ENCODE results near the gene TMEM176A.
"Not testable (repeated sequence)": the region's sequence is repeated elsewhere in the genome, so short reads cannot be mapped to it uniquely, and the experiment has no call there.

The TMEM176A gene, protein sequence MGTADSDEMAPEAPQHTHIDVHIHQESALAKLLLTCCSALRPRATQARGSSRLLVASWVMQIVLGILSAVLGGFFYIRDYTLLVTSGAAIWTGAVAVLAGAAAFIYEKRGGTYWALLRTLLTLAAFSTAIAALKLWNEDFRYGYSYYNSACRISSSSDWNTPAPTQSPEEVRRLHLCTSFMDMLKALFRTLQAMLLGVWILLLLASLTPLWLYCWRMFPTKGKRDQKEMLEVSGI

DNA sequence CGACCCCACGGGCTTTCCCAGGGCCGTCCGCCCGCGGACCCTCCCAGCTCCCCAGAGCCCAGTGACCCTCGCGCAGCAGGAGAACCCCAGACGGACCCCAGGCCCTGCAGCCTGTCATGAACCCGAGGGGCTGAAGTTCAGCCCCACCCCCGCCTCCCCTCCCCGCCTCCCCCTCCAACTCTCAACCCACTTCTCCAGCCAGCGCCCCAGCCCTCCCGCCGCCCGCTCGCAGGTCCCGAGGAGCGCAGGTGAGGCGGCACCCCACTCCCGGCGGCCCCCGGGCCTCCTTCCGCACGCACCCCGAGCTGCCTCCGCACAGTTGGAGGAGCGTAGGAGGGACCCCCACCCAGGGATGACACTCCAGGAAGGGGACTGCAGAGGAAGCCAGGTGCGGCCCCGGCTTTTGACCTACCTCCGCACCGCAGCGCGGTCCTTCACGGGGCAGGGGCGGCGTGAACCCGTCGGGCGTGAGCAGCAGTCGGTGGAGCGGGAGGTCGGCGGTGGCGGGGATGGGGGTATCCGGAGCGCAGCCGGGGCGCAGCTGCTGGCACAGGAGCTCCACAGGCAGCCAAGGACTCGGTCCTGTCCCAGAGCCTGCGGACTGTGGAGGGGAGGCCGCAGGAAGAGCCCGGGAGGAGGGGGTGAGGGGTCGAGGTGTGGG is at the start of gene TMEM176A:
TMEM176A (plus strand) TSS at position 189 of the 661 bp plus-strand sequence. CDS start 782 bp downstream, outside the sequence.
- peak; percentile 27 for DNase-seq

DNA sequence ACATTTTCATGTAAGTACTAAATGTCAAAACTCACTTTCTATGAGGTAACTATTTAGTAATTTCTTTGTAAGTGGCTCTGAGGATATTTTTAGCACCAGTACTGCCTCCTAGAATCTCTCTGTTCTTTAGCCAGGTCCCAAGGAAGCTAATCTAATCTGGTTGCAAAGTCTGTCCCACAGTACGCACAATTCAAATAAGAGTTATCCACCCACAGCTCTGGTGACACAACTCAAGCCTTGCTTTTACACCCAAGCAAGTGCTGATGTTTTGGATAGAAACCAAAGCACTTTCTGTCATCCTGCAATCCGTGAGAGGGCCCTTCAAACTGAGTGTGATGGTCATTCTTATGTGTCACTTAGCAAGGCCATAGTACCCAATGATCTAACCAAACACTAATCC is 48.9 kb upstream of the TMEM176A start:
- DNase-seq, result no peak

DNA sequence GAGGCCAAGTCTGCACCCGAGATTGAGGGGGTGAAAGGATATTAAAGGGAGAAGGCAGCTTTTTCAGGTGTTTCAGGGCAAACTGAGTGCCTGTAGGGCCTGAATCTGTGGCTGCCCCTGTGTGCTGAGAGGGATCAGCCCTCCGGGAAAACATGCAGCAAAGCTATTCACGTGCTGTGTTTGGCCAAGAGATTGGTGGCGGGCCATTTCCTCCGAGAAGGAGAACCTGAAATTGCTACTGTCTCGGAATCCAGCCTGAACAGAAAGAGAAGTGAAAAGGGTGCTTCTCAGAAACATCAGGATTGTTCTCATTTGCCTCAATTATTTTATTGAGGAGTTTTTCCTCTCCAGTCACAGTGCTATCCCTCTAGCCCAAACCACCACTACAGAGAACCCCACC is 47.3 kb upstream of the TMEM176A start:
- DNase-seq, result no peak

DNA sequence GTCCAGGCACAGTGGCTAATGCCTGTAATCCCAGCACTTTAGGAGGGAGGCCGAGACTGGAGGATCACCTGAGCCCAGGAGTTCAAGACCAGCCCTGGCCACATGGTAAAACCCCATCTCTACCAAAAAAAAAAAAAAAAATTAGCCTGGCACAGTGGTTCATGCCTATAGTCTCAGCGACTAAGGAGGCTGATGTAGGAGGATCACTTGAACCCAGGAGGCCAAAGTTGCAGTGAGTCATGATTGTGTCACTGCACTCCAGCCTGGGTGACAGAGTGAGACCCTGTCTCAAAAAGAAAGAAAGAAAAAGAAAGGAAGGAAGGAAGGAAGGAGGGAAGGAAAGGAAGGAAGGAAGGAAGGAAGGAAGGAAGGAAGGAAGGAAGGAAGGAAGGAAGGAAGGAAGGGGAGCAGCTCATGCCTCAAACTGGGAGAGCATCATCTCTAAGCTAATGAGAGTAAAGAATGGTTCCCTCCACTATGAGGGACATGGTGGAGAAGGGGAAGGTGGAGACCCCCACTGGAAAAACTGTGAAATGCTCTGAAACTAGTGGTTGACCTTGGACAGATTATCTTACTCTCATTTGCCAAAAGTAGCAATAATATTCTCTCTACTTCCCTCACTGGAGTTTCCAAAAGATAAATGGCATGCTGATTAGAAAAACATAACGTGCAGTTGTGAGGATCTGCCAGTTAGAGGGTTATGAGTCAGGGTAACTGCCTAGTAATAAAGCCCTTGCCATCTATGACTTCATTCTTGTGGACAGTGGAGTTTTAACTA is 46.6 kb upstream of the TMEM176A start:
- no peak for DNase-seq

DNA sequence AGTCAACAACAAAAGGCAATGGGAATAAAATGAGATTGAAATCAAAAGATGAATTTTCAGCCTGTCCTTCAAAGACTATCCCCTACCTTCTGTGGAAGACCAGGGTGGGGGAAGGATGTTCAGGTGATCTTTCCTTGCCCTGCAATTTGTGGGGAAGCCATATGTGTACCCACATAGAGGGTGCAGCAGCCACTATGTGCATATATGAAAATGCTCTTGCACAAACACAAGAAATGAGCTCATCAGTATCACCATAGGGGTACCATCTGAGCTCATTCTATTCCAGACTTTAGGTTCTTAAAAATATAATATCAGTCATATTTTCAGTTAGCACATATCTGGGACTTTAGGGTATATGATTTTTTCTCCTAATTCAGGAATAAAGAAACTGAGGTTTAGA is 45.6 kb upstream of the TMEM176A start:
- no peak for DNase-seq

DNA sequence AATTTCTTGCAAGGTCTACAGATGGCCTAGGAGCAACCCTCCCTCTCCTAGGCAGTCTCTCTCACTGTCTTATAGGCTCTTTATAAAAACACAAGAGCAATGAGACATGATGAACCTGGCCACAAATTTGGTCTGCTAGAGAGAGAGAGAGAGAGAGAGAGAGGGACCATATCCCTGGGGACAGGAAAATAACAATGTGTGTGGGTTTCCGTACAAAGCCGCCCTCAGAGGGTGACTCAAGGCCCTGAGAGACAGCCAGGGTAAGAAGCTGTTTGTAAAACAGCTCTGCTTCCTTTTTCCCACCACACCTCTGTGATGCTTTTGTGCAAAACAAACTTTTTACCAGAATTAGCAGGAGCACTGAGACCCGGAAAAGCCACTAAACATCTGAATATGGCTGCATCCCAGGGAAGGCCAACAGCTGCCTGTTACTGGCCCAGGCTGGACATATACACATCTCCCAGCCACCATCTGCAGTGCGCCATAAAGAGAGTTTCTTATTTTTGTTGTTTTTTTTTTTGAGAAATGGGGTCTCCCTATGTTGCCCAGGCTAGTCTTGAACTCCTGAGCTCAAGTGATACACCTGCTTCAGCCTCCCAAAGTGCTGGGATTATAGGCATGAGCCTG is 45.0 kb upstream of the TMEM176A start:
- DNase-seq, result peak; percentile 70

DNA sequence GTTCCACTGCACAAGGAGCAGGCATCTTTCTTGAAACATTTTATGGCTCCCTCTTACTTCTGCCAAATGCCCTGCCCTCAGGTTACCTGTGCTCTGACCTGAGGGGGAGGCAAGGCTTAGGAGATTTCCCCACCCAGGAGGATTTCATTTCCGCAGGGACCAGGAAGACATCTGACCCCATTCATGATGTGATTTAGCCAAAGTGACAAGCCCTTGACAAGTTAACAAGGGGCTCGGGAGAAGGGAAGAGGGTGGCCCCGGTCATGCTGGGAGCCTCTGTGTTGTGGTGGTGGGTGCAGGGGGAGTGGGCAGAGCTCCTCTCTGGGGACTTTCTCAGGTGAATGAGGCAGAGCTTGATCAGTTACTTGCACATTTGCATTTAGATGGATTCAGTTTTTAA is 44.4 kb upstream of the TMEM176A start:
- no peak for DNase-seq

DNA sequence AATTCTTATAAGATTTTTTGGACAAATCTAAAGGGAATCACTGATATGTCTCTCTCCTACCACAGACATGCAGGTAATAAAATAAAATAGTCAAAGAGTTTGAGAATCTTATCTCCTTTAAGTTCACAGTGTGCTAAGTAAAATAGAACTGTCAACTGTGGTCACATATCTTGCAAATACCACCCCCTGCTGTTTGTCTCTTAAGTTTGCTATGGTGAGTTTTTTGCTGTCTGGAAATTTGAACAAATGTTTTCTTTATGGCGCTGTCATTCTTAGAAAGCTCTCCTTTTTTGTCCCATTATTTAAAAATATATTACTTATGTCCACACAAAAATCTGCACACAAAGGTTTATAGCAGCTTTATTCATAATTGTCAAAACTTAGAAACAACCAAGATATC is 43.7 kb upstream of the TMEM176A start:
- no peak for DNase-seq

DNA sequence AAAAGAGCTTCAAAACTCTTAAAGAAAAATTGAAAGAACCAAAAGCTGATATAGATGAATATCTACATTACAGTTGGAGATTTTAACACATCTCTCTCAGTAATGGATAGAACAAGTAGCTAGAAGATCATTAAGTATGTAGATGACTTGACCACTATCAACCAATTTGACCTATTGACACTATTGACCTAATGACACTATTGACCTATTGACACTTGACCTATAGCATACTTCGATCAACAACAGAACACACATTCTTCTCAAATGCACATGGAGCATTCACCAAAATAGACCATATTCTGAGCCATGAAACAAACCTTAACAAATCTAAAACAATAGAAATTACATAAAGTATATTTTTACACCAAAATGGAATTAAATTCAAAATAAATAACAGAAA is 41.1 kb upstream of the TMEM176A start:
- no peak for DNase-seq

DNA sequence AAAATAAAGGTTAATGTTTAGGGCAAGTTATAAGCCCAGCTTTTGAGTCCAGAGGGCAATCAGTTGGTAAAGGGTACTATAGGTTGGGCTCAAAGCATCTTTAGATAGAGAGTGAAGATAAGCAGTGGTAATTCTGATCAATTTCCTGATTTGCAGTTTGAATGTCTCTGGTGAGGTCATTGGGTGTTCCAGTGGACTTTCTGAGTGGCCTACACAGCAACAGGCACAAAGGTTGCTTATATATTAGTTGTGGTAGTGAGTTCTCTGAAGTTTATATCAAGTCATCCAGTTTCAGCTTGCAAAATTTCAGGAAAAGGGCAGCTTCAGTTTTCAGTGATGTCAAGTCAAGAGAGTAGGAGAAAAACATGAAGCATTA is 34.2 kb upstream of the TMEM176A start:
- no peak for DNase-seq

DNA sequence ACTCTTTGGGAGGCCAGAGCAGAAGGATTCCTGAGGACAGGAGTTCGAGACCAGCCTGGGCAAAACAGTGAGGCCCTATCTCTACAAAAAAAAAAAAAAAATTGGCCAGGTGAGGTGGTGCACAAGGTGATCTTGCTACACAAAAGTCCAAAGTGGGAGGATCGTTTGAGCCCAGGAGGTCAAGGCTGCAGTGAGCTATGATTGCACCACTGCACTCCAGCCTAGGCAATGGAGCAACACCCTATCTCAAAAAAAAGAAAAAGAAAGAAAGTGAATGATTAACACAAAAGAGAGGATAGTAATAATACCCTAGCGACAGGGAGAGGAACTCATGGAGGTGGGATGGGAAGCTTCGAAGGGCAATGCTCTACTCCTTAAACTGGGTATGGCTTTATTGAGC is 30.8 kb upstream of the TMEM176A start:
- DNase-seq, result no peak

DNA sequence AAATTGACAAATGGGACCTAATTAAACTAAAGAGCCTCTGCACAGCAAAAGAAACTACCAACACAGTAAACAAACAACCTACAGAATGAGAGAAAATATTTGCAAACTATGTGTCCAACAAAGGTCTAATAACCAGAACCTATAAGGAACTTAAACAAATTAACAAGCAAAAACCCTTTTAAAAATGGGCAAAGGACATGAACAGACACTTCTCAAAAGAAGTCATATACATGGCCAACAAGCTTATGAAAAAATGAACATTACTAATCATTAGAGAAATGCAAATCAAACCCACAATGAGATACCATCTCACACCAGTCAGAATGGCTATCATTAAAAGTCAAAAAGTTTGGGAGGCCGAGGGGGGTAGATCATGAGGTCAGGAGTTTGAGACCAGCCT is 26.4 kb upstream of the TMEM176A start:
- DNase-seq, result not testable (repeated sequence)

DNA sequence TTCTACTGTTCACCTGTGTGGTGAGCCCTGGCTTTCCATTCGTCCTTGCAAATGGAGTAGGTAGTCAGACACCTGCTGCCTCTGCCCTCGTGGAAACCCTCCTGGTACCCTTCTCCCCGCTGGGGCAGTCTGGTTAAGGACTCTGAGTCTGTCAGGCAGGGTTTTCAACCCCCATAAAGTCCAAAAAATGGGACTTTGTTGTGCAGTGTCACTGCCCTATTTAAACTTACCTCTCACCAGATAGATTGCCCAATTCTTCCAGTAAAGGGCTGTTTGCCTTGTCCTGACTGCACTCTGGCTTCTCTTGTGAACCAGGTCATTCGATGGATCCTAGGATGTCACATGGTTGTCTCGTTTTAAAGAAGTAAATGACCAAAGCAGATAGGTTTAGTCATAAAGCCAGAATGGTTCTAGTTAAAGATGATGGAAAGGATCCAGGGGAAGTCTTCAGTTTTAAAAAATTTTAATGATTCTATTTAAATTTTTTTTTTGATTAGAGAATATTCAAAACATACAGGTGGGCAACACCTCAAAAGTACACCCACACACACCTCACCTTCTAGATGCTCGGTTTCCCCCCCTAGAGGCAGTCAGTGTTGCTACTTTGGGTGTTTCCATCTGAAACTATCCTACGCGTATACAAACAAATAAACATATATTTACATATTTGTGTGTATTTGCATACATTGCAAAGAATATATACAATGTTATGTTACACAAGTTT is 22.4 kb upstream of the TMEM176A start:
- DNase-seq, result no peak

DNA sequence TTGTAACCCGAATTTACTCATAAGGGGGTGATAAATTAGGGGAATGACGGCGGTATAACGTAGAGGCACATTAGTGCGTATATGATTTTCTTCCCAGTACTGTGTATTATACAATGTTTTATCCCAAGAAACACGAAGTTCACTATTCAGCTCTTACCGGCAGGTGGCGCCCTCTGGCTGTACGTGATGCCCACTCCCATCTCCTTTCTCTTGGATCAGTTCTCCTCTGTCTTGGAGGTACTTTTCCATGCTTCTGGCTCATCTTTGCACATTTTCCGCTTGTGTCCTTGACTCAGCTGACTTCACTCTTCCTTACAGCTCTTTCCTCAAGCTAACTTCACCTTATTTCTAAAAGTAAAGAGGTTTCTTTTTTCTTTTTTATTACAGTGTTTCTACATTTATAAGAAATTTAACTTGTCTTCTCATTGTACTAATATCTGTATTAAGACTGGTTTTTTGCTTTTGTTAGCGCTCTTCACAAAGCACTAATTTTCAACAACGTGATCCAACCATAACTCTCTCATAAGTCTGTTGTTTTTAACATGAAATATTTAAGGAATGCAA is 21.7 kb upstream of the TMEM176A start:
- peak; percentile 76 for DNase-seq

DNA sequence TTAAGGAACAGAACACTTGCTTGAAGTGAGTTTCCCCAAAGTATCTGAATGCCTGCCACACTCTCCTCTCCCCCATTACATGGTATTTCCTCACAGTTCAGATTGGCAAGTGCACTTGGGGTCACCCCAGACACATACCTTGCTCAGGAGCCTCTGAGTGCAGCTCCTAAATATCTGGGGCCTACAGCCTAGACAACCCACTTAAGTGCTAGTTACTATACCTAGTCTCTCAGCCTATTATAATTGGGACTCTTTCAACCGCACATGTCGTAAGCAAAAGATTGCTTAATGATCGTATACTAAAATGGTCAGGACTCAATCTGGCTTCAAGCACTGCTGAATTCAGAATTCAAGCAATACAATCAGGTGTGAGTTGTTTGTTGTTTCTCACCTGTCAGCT is 20.3 kb upstream of the TMEM176A start:
- no peak for DNase-seq

DNA sequence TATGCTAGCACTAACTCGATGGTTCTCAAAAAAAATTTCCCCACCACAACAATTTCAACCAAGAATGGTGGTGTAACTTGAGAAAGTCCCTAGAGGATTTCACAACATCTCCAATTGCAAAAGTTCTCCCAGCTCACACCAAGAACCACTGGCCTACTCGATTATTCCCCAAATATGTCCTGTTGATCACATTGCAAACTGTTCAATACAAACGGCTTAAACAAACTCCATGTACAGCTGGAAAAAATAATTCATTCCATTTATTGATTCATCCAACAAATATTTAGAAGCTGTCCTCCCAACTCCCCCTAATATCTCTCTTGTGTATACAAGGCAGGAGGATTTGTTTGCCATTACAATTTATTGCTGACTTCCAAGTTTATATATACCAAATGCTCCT is 19.5 kb upstream of the TMEM176A start:
- DNase-seq, result no peak

DNA sequence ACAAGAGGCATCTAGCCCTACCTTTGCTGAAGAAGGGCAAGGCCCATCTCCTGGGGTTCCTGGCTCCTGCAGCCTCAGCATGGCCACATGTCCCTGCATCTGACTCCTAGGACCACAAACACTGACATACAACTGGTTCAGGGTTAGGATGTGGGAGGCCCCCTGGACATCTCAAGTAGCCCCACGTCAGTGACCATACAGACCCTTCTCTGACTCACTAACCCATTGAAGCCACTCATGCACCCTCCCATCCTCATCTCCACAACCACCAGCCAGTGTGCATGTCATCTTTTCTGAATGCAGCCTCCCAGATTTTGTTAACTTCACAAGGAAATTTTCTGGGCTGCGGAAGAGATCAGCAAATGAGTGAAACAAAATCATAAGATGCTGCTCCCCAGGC is 18.6 kb upstream of the TMEM176A start:
- DNase-seq, result no peak

DNA sequence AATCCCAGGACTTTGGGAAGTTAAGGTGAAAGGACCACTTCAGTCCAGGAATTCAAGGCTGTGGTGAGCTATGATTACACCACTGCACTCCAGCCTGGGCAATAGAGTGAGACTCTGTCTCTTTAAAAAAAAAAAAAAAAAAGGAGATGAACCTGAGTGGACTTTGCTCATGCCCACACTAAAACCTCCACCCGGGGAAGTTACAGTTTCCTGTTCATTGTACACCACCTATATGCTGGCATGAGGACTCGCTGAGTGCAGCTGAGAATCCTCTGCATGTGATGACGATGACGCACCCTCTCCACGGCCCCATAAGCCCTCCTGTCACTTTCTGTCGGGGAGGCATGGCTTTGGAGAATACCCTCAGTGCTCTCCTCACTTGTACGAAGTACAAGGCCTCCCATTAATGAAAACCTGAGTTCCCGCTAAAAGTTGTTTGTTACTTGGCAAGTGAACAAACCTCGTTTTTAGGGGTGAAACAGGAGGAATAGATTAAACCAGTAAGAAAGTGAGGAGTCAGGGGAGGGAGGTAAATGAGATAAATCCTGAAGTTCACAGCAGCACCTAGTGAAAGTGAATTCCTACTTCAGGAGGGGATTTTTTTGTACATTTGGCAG is 16.3 kb upstream of the TMEM176A start:
- no peak for DNase-seq

DNA sequence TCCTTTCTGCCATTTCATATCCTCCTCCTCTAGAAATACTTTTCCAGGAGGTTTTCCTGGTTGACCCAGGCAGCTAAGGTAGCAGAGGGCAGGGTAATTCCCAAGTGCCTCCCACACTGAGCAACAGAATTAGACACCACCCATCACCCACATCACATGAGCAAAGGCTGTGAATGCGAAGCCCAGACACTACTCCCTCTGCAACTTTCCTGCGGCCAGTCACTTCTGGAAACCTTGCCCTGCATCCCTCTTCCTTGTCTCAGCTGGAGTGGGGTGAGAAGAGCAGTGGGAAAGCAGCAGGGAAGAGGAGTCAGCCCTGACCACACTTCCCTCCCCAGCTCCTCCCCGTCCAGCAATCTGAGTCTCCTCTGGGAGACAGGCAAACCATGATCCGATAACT is 15.6 kb upstream of the TMEM176A start:
- no peak for DNase-seq

DNA sequence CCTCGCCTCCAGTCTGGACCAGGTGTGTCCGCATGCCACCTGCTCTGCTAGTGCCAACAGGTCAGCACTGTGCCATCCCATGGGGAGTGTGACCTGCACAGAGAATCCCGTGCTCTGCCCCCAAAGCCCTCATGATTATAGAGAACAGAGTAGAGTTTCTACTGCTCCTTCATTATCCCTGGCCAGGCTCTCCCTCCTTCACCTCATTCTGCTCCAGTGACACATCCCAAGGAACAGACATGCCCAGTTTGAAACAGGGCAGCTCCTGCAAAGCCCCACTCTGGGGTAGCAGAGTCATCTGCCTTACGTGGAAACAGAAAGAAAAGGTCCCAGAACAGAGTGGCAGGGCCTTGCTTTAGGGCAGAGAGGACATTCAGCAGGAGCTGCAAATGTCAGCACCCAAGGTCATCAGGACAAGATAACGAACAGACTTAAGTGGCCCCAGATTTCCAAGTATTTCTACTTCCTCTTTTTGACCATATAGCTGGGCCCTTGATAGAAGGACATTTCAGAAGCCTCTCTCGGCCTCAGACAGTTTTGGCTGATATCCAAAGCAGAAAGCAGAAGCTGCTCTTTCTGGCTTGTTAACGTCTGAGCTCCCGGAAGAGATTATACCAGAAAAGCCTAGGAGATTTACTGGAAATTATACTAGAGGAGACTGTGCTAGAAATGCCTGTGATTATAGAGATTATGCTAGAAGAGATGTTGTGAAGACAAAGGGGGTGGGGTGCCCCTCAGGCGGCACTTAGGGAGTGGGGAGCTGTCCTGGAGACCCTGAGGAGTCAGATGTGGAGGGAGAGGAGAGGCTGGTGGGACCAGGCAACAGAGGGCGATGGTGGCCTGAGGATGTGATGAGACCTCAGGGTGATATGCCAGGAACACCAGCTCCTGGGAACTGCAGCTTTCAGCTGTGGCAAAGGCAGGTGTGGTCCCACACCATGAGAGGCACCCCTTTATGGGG is 13.0 kb upstream of the TMEM176A start:
- no peak for DNase-seq
